ENCODE measurements around the gene DRGX. TPM values are rescaled to one million over a fixed set of nuclear protein-coding genes. Genes with fewer than 3 reads are reported as not detected.
A peak's percentile ranks its signal among the peaks of the same experiment; 100 is the strongest.

The DRGX gene
- total RNA-seq, 4 donors from 2014 or later, result 1.2 TPM; not detected in 3

GRCh38 chr10:49407552-49408137, 11.8 kb upstream of the DRGX start:
- 0% methylated on average over 2 of the region's 2 CpGs for WGBS
- peaks cover 26% of the 10 kb centered on the region for H3K27me3 ChIP-seq
- H3K36me3 ChIP-seq, result no peaks in the 10 kb centered on the region
- no peak overlapping the region for H3K27ac ChIP-seq
- peaks cover 5% of the 10 kb centered on the region for H3K4me1 ChIP-seq
- TF ChIP-seq POLR2AphosphoS5 (IDR thresholded peaks at IDR 0.05) (no peak), CTCF (IDR thresholded peaks at IDR 0.05) (peak; percentile 69 to 85), POLR2A (IDR thresholded peaks at IDR 0.05) (no peak)
- no peak overlapping the region for H3K4me3 ChIP-seq
- H3K9me3 ChIP-seq, result no peaks in the 10 kb centered on the region
- DNase-seq (ENCODE audit: low spot score in 2 of 2), result no peak

- Histone ChIP-seq H3K27ac (no peak overlapping the region), H3K9me3 (no peaks in the 10 kb centered on the region), H3K4me3 (no peak overlapping the region), H3K27me3 (peaks cover 30% of the 10 kb centered on the region), H3K36me3 (no peaks in the 10 kb centered on the region), H3K4me1 (peaks cover 5% of the 10 kb centered on the region)
- no peak for DNase-seq (ENCODE audit: low spot score in 2 of 2)
- WGBS, result 43% methylated on average over 1 of the region's 5 CpGs
- TF ChIP-seq POLR2AphosphoS5 (IDR thresholded peaks at IDR 0.05), result no peak
- TF ChIP-seq POLR2A (IDR thresholded peaks at IDR 0.05), result no peak
- TF ChIP-seq CTCF (IDR thresholded peaks at IDR 0.05), result no peak
- no peak for TF ChIP-seq EP300 (IDR thresholded peaks at IDR 0.05)
Measured at GRCh38 chr10:49407151-49407550, 11.3 kb upstream of the DRGX start.

- no peak for TF ChIP-seq EP300 (IDR thresholded peaks at IDR 0.05)
- no peak for TF ChIP-seq CTCF (IDR thresholded peaks at IDR 0.05)
- TF ChIP-seq POLR2A (IDR thresholded peaks at IDR 0.05), result no peak
- no peak for TF ChIP-seq POLR2AphosphoS5 (IDR thresholded peaks at IDR 0.05)
- peaks cover 50% of the 10 kb centered on the region for H3K27me3 ChIP-seq
- no peaks in the 10 kb centered on the region for H3K4me1 ChIP-seq
- WGBS, result 88% methylated on average over 7 of the region's 8 CpGs
- no peaks in the 10 kb centered on the region for H3K9me3 ChIP-seq
- H3K36me3 ChIP-seq, result no peaks in the 10 kb centered on the region
- DNase-seq (ENCODE audit: low spot score in 2 of 2), result peak in 1 of 2 donors; percentile 52
- no peak overlapping the region for H3K4me3 ChIP-seq
- H3K27ac ChIP-seq, result no peak overlapping the region
Measured at GRCh38 chr10:49404321-49404878, 8.5 kb upstream of the DRGX start.

- Histone ChIP-seq H3K27ac (no peak overlapping the region), H3K4me3 (no peak overlapping the region), H3K9me3 (no peaks in the 10 kb centered on the region), H3K4me1 (peaks cover 3% of the 10 kb centered on the region), H3K36me3 (no peaks in the 10 kb centered on the region), H3K27me3 (peaks cover 61% of the 10 kb centered on the region)
- TF ChIP-seq EP300 (IDR thresholded peaks at IDR 0.05), result no peak
- no peak for TF ChIP-seq CTCF (IDR thresholded peaks at IDR 0.05)
- TF ChIP-seq POLR2AphosphoS5 (IDR thresholded peaks at IDR 0.05), result no peak
- TF ChIP-seq POLR2A (IDR thresholded peaks at IDR 0.05), result no peak
- no peak for DNase-seq (ENCODE audit: low spot score in 2 of 2)
- 58% methylated on average over 3 of the region's 3 CpGs for WGBS
Measured at GRCh38 chr10:49403363-49403762, 7.5 kb upstream of the DRGX start.

- Histone ChIP-seq H3K27me3 (peaks cover 88% of the 10 kb centered on the region), H3K4me1 (peaks cover 22% of the 10 kb centered on the region), H3K9me3 (no peaks in the 10 kb centered on the region), H3K36me3 (no peaks in the 10 kb centered on the region), H3K4me3 (no peak overlapping the region), H3K27ac (no peak overlapping the region)
- DNase-seq (ENCODE audit: low spot score in 2 of 2), result peak in 1 of 2 donors; percentile 28
- WGBS, result 81% methylated on average over 2 of the region's 2 CpGs
- no peak for TF ChIP-seq CTCF (IDR thresholded peaks at IDR 0.05)
- no peak for TF ChIP-seq POLR2A (IDR thresholded peaks at IDR 0.05)
- TF ChIP-seq POLR2AphosphoS5 (IDR thresholded peaks at IDR 0.05), result no peak
- TF ChIP-seq EP300 (IDR thresholded peaks at IDR 0.05), result no peak
Measured at GRCh38 chr10:49400365-49400764, 4.5 kb upstream of the DRGX start.
